K562 (cell line): ENCODE data around the gene ADAM22. TPM values are rescaled to one million over a fixed set of nuclear protein-coding genes. Genes with fewer than 3 reads are reported as not detected.

ENCODE experiments used
- ADNP ChIP-seq: fragments of 200-800 bp; sonication (Bioruptor generic); IDR thresholded peaks from 2 replicates; pipeline ENCODE4 v1.6.1; 2016; ENCODE audit warnings: missing genetic modification characterization, missing compliant biosample characterization
- ARID1B ChIP-seq: fragments of 450-650 bp; IDR thresholded peaks from 2 replicates; pipeline ENCODE4 v1.6.1; 2016; ENCODE audit warnings: antibody characterized with exemption, mild to moderate bottlenecking, inconsistent platforms
- ATF7 ChIP-seq: fragments of 450-650 bp; IDR thresholded peaks from 2 replicates; pipeline ENCODE4 v1.7.1; 2014; ENCODE audit warnings: mild to moderate bottlenecking, moderate library complexity
- BRD9 ChIP-seq: fragments of 450-650 bp; IDR thresholded peaks from 2 replicates; pipeline ENCODE4 v1.6.1; 2018; ENCODE audit warnings: low read depth; ENCODE audit not compliant: partially characterized antibody
- DPF2 ChIP-seq: fragments of 450-650 bp; IDR thresholded peaks from 2 replicates; pipeline ENCODE4 v1.6.1; 2016
- ETV1 ChIP-seq: fragments of 450-650 bp; conservative IDR thresholded peaks from 2 replicates; pipeline ENCODE4 v1.6.1; 2016; ENCODE audit warnings: missing genetic modification characterization, control low read depth, low read depth, missing compliant biosample characterization
- EWSR1 ChIP-seq: fragments of 450-650 bp; IDR thresholded peaks from 2 replicates; pipeline ENCODE4 v1.6.1; 2018; ENCODE audit warnings: borderline replicate concordance, mild to moderate bottlenecking, low read depth, moderate library complexity; ENCODE audit not compliant: partially characterized antibody
- FOXA1 ChIP-seq: fragments of 450-650 bp; IDR thresholded peaks from 2 replicates; pipeline ENCODE4 v1.6.1; 2016; ENCODE audit warnings: mild to moderate bottlenecking, borderline replicate concordance
- GABPB1 ChIP-seq: sonication (generic); formaldehyde crosslinking; IDR thresholded peaks from 2 replicates; pipeline ENCODE4 v1.8.0; 2022; ENCODE audit warnings: mild to moderate bottlenecking, missing genetic modification reagents
- IRF2 ChIP-seq: sonication (generic); formaldehyde crosslinking; IDR thresholded peaks from 2 replicates; pipeline ENCODE4 v1.8.1; 2022; ENCODE audit warnings: mild to moderate bottlenecking, missing genetic modification reagents
- JUN ChIP-seq, 2 experiments: sonication (generic) in 1 of 2; formaldehyde crosslinking in 1 of 2; IDR thresholded peaks; 2 replicates each; pipeline versions ENCODE4 v1.6.1 to v1.8.0; 2012 to 2022; ENCODE audit warnings: borderline replicate concordance in 2 of 2, mild to moderate bottlenecking in 2 of 2, improper control_type of control experiment in 1 of 2, low read depth in 1 of 2, low read length in 1 of 2, missing genetic modification reagents in 1 of 2
- L3MBTL2 ChIP-seq: fragments of 450-650 bp; IDR thresholded peaks from 2 replicates; pipeline ENCODE4 v1.6.1; 2016; ENCODE audit warnings: mild to moderate bottlenecking, moderate library complexity
- LEF1 ChIP-seq: fragments of 450-650 bp; IDR thresholded peaks from 2 replicates; pipeline ENCODE4 v1.6.1; 2016; ENCODE audit warnings: mild to moderate bottlenecking
- NCOA6 ChIP-seq: fragments of 450-650 bp; IDR thresholded peaks from 2 replicates; pipeline ENCODE4 v1.6.1; 2017; ENCODE audit warnings: mild to moderate bottlenecking
- RBM25 ChIP-seq: fragments of 200-400 bp; formaldehyde crosslinking; IDR thresholded peaks from 2 replicates; pipeline ENCODE4 v1.6.1; 2018; ENCODE audit warnings: low read length, low read depth, moderate library complexity; ENCODE audit not compliant: severe bottlenecking
- SMARCA4 ChIP-seq: fragments of 450-650 bp; IDR thresholded peaks from 2 replicates; pipeline ENCODE4 v1.6.1; 2016
- ZNF165 ChIP-seq: fragments of 250-450 bp; sonication (Bioruptor Pico); IDR thresholded peaks from 2 replicates; pipeline ENCODE4 v1.4.0; 2020; ENCODE audit warnings: borderline replicate concordance
- ZNF175 ChIP-seq: fragments of 200-800 bp; sonication (Bioruptor generic); IDR thresholded peaks from 2 replicates; pipeline ENCODE4 v1.6.1; 2016; ENCODE audit warnings: low read depth, mild to moderate bottlenecking, missing genetic modification characterization, missing compliant biosample characterization
- ZNF79 ChIP-seq: fragments of 250-450 bp; sonication (Bioruptor Pico); IDR thresholded peaks from 2 replicates; pipeline ENCODE4 v1.4.0; 2020; ENCODE audit warnings: low read depth, mild to moderate bottlenecking, moderate library complexity
- polyA plus RNA-seq, 8 experiments: library from polyadenylated mRNA; depleted of rRNA in 4 of 8; stranded (reverse) in 5 of 8; unstranded in 3 of 8; fragments of >200 nt; fragmentation: Nextera tagmentation in 2 of 8; fragmentation: Illumina TruSeq in 1 of 8; extraction: Ambion mirVana in 2 of 8; extraction: Trizol in 1 of 8; gene quantifications; 2 replicates each; pipeline versions ENCODE4 v1.2.1 to v1.2.3, GENCODE V29; 2011 to 2014; ENCODE audit warnings: inconsistent platforms in 1 of 8, missing spikeins in 1 of 8
- total RNA-seq, 7 experiments: library from RNA; depleted of rRNA in 6 of 7; stranded (reverse); fragments of >200 nt in 6 of 7; fragmentation: Illumina TruSeq in 2 of 7; extraction: Trizol in 2 of 7; gene quantifications; 2 replicates each; pipeline versions ENCODE4 v1.2.1 to v1.2.3, GENCODE V29; 2011 to 2021; ENCODE audit warnings: low replicate concordance in 1 of 7
- TF ChIP-seq, protein P1 (sequence below), 2 experiments: fragments of 200-800 bp in 1 of 2; sonication (Bioruptor generic) in 1 of 2; sonication (generic) in 1 of 2; formaldehyde crosslinking in 1 of 2; IDR thresholded peaks in 1 of 2; conservative IDR thresholded peaks in 1 of 2; 2 replicates each; pipeline versions ENCODE4 v1.5.0 to v1.6.1; 2016 to 2020; ENCODE audit warnings: missing compliant biosample characterization in 1 of 2, missing genetic modification characterization in 1 of 2, missing genetic modification reagents in 1 of 2
- TF ChIP-seq, protein P2 (sequence below): fragments of 200-800 bp; sonication (Bioruptor generic); IDR thresholded peaks from 2 replicates; pipeline ENCODE4 v1.6.1; 2017; ENCODE audit warnings: missing genetic modification characterization, missing compliant biosample characterization
- TF ChIP-seq, protein P3 (sequence below): sonication (generic); formaldehyde crosslinking; IDR thresholded peaks from 2 replicates; pipeline ENCODE4 v1.8.1; 2023; ENCODE audit warnings: missing genetic modification reagents, mild to moderate bottlenecking, borderline replicate concordance

Gene ADAM22
- total and polyA plus RNA-seq, 9 of the 15 experiments (the other 6 are each of a cell fraction or from before 2014, with no cell fraction given) = 0.01 to 0.58 (median 0.18) TPM

DNA sequence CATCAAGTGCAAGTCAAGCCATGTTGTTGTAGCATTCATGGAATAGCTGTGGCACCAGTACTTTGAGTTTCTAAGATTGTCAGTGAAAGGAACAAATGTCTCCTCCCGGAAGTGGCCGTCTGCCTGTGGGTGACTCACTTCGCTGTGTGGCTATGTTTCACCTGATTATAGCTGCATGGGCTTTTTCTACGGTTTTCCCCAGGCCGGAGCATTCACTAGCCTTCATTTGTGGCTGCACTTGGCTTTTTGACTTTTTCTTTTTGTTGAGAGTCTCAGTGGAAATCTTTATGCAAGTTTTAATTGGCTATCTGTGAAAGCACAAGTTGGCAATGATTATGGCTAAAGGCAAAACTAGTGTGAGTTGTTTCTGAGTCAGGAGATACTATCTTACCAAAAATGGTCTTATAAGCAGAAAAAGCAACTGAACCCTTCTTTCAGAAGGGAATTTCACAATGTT lies 250.8 kb downstream of the ADAM22 start (continued):
- TF ChIP-seq EWSR1 (no peak), DPF2 (peak; percentile 75), ADNP (tag) (no peak), GABPB1 (CRISPR knock-in tag) (peak; percentile 50; the same call in 1 of the 2 replicates), L3MBTL2 (peak; percentile 37; the same call in 1 of the 2 replicates), JUN (IDR thresholded peaks at IDR 0.05; ENCODE audit: borderline replicate concordance, low read depth, low read length) (0 out of 2 replicates have a peak, but pooled peaks have one; percentile 39), JUN (CRISPR knock-in tag; IDR thresholded peaks at IDR 0.05; ENCODE audit: borderline replicate concordance) (no peak), ATF7 (0 out of 2 replicates have a peak, but pooled peaks have one; percentile 11), ETV1 (tag) (peak; percentile 52; the same call in 1 of the 2 replicates), ARID1B (peak; percentile 60), ZNF165 (CRISPR knock-in tag) (no peak), NCOA6 (no peak), ZNF79 (no peak), SMARCA4 (peak; percentile 72), LEF1 (0 out of 2 replicates have a peak, but pooled peaks have one; percentile 39), RBM25 (no peak), ZNF175 (CRISPR knock-in tag) (peak; percentile 85), FOXA1 (no peak), IRF2 (CRISPR knock-in tag) (no peak), BRD9 (peak; percentile 54)
- TF ChIP-seq, protein P1, sequence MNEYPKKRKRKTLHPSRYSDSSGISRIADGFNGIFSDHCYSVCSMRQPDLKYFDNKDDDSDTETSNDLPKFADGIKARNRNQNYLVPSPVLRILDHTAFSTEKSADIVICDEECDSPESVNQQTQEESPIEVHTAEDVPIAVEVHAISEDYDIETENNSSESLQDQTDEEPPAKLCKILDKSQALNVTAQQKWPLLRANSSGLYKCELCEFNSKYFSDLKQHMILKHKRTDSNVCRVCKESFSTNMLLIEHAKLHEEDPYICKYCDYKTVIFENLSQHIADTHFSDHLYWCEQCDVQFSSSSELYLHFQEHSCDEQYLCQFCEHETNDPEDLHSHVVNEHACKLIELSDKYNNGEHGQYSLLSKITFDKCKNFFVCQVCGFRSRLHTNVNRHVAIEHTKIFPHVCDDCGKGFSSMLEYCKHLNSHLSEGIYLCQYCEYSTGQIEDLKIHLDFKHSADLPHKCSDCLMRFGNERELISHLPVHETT (CRISPR knock-in tag; conservative IDR thresholded peaks at IDR 0.05 in 1 of 2, IDR thresholded peaks at IDR 0.05 in 1 of 2) = peak in 1 of 2 experiments; percentile 84; a peak in 2 of 4 replicates
- TF ChIP-seq, protein P2, sequence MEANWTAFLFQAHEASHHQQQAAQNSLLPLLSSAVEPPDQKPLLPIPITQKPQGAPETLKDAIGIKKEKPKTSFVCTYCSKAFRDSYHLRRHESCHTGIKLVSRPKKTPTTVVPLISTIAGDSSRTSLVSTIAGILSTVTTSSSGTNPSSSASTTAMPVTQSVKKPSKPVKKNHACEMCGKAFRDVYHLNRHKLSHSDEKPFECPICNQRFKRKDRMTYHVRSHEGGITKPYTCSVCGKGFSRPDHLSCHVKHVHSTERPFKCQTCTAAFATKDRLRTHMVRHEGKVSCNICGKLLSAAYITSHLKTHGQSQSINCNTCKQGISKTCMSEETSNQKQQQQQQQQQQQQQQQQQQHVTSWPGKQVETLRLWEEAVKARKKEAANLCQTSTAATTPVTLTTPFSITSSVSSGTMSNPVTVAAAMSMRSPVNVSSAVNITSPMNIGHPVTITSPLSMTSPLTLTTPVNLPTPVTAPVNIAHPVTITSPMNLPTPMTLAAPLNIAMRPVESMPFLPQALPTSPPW (CRISPR knock-in tag) = 0 out of 2 replicates have a peak, but pooled peaks have one; percentile 15
- TF ChIP-seq, protein P3, sequence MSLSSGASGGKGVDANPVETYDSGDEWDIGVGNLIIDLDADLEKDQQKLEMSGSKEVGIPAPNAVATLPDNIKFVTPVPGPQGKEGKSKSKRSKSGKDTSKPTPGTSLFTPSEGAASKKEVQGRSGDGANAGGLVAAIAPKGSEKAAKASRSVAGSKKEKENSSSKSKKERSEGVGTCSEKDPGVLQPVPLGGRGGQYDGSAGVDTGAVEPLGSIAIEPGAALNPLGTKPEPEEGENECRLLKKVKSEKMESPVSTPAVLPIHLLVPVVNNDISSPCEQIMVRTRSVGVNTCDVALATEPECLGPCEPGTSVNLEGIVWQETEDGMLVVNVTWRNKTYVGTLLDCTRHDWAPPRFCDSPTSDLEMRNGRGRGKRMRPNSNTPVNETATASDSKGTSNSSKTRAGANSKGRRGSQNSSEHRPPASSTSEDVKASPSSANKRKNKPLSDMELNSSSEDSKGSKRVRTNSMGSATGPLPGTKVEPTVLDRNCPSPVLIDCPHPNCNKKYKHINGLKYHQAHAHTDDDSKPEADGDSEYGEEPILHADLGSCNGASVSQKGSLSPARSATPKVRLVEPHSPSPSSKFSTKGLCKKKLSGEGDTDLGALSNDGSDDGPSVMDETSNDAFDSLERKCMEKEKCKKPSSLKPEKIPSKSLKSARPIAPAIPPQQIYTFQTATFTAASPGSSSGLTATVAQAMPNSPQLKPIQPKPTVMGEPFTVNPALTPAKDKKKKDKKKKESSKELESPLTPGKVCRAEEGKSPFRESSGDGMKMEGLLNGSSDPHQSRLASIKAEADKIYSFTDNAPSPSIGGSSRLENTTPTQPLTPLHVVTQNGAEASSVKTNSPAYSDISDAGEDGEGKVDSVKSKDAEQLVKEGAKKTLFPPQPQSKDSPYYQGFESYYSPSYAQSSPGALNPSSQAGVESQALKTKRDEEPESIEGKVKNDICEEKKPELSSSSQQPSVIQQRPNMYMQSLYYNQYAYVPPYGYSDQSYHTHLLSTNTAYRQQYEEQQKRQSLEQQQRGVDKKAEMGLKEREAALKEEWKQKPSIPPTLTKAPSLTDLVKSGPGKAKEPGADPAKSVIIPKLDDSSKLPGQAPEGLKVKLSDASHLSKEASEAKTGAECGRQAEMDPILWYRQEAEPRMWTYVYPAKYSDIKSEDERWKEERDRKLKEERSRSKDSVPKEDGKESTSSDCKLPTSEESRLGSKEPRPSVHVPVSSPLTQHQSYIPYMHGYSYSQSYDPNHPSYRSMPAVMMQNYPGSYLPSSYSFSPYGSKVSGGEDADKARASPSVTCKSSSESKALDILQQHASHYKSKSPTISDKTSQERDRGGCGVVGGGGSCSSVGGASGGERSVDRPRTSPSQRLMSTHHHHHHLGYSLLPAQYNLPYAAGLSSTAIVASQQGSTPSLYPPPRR (CRISPR knock-in tag) = no peak
